HepG2 (cell line): ENCODE measurements around the gene CFAP300. TPM values are rescaled to one million over a fixed set of nuclear protein-coding genes. Genes with fewer than 3 reads are reported as not detected.
A peak's percentile ranks its signal among the peaks of the same experiment; 100 is the strongest.

Experiments
- FOXP1 ChIP-seq, 2 experiments: fragments of 450-650 bp in 1 of 2; IDR thresholded peaks; 2 replicates each; pipeline ENCODE4 v1.6.1; 2017 to 2018; ENCODE audit warnings: antibody characterized with exemption in 1 of 2
- GATA4 ChIP-seq: sonication (generic); IDR thresholded peaks from 2 replicates; pipeline ENCODE4 v1.6.1; 2016; ENCODE audit warnings: antibody characterized with exemption, low read depth, borderline replicate concordance
- GTF2F1 ChIP-seq: fragments of 150-350 bp; IDR thresholded peaks from 2 replicates; pipeline ENCODE4 v1.6.1; 2014; ENCODE audit warnings: low read length
- NFATC3 ChIP-seq: sonication (generic); formaldehyde crosslinking; IDR thresholded peaks from 2 replicates; pipeline ENCODE4 v1.5.1; 2020; ENCODE audit warnings: mild to moderate bottlenecking, missing genetic modification reagents
- PHF21A ChIP-seq: sonication (generic); formaldehyde crosslinking; IDR thresholded peaks from 2 replicates; pipeline ENCODE4 v1.5.0; 2020; ENCODE audit warnings: mild to moderate bottlenecking, missing genetic modification reagents
- SIX4 ChIP-seq: sonication (generic); formaldehyde crosslinking; IDR thresholded peaks from 2 replicates; pipeline ENCODE4 v1.4.0; 2020; ENCODE audit warnings: missing genetic modification reagents
- SRY ChIP-seq: sonication (generic); formaldehyde crosslinking; IDR thresholded peaks from 2 replicates; pipeline ENCODE4 v1.8.0; 2022; ENCODE audit warnings: mild to moderate bottlenecking, missing genetic modification reagents
- ZC3H13 ChIP-seq: sonication (generic); formaldehyde crosslinking; IDR thresholded peaks from 2 replicates; pipeline ENCODE4 v1.8.1; 2023; ENCODE audit warnings: mild to moderate bottlenecking, missing genetic modification reagents, moderate library complexity
- ZNF251 ChIP-seq: sonication (generic); formaldehyde crosslinking; IDR thresholded peaks from 2 replicates; pipeline ENCODE4 v1.9.0; 2021; ENCODE audit warnings: mild to moderate bottlenecking, missing genetic modification reagents
- ZNF569 ChIP-seq: sonication (generic); formaldehyde crosslinking; IDR thresholded peaks from 2 replicates; pipeline ENCODE4 v1.5.0; 2020; ENCODE audit warnings: mild to moderate bottlenecking, missing genetic modification reagents, moderate library complexity, borderline replicate concordance
- ZNF644 ChIP-seq: IDR thresholded peaks from 2 replicates; pipeline ENCODE4 v1.6.1; 2016; ENCODE audit warnings: low read depth
- ZNF776 ChIP-seq: sonication (generic); formaldehyde crosslinking; IDR thresholded peaks from 2 replicates; pipeline ENCODE4 v1.4.0; 2020; ENCODE audit warnings: mild to moderate bottlenecking, missing genetic modification reagents
- polyA plus RNA-seq, 8 experiments: library from polyadenylated mRNA; depleted of rRNA in 3 of 8; stranded (reverse) in 7 of 8; unstranded in 1 of 8; fragments of >200 nt; fragmentation: Illumina TruSeq in 4 of 8; extraction: Trizol in 4 of 8; gene quantifications; 2 replicates each; pipeline versions ENCODE4 v1.2.1 to v1.2.3, GENCODE V29; 2011 to 2016; ENCODE audit warnings: low read depth in 4 of 8, missing spikeins in 1 of 8, mixed read lengths in 1 of 8; ENCODE audit not compliant: insufficient read depth in 1 of 8
- total RNA-seq, 5 experiments: library from RNA; depleted of rRNA; stranded (reverse); fragments of >200 nt; fragmentation: Illumina TruSeq; extraction: Trizol; gene quantifications; 2 replicates each; pipeline ENCODE4 v1.2.3, GENCODE V29; 2016; ENCODE audit warnings: low read depth in 1 of 5
- TF ChIP-seq, protein P1 (sequence below): sonication (generic); formaldehyde crosslinking; IDR thresholded peaks from 2 replicates; pipeline ENCODE4 v1.5.1; 2020; ENCODE audit warnings: missing genetic modification reagents, mild to moderate bottlenecking, borderline replicate concordance
- TF ChIP-seq, protein P2 (sequence below): sonication (generic); formaldehyde crosslinking; IDR thresholded peaks from 2 replicates; pipeline ENCODE4 v1.4.0; 2020; ENCODE audit warnings: mild to moderate bottlenecking, missing genetic modification reagents
- TF ChIP-seq, protein P3 (sequence below): sonication (generic); formaldehyde crosslinking; IDR thresholded peaks from 2 replicates; pipeline ENCODE4 v1.5.0; 2020; ENCODE audit warnings: missing genetic modification reagents
- TF ChIP-seq, protein P4 (sequence below), 2 experiments: sonication (generic) in 1 of 2; formaldehyde crosslinking in 1 of 2; IDR thresholded peaks; 2 replicates each; pipeline versions ENCODE4 v1.4.0 to v1.6.1; 2018 to 2020; ENCODE audit warnings: missing genetic modification reagents in 2 of 2, borderline replicate concordance in 1 of 2, low read depth in 1 of 2, mild to moderate bottlenecking in 1 of 2, missing biosample characterization in 1 of 2
- TF ChIP-seq, protein P5 (sequence below): IDR thresholded peaks from 2 replicates; pipeline ENCODE4 v1.4.0; 2020; ENCODE audit warnings: mild to moderate bottlenecking, missing genetic modification reagents
- TF ChIP-seq, protein P6 (sequence below): sonication (generic); formaldehyde crosslinking; IDR thresholded peaks from 2 replicates; pipeline ENCODE4 v1.5.0; 2020; ENCODE audit warnings: mild to moderate bottlenecking, missing genetic modification reagents, moderate library complexity

Gene CFAP300
- total and polyA plus RNA-seq, 2 of the 13 experiments (the other 11 are each of a cell fraction or from before 2014, with no cell fraction given) = not detected

DNA sequence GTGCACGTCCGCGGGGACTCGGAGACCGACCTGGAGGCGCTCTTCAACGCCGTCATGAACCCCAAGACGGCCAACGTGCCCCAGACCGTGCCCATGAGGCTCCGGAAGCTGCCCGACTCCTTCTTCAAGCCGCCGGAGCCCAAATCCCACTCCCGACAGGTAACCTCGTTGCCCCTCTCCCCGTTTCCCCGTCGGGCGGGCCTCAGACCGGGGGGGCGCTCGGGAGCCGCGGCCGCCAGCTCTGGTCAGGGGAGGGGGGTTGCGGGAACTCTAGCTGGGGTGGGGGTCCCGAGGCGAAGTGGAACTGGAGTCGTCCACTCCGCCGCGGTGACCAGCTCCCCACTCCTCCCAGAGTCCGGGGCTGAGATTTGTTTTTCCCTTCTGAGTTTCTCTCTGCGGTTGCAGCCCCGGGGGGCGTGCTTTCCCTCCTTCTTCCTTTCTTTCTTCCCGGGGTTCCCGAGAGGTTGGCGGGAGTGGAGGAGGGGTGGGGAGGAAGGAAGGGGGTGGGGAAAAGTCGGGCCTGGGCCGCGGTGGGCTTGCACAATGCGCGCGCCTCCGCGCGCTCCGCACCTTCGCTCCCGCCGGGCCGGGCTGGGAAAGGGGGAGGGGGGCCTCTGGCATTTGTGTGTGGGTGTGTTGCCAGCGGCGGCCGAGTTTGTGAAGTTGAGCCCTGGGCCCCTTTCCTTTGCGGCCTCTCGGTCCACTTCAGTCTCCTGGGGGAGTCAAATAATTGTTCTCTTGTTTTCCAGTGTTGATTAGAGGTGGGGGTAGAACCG lies 64.0 kb downstream of the CFAP300 start (continued):
- TF ChIP-seq, protein P1, sequence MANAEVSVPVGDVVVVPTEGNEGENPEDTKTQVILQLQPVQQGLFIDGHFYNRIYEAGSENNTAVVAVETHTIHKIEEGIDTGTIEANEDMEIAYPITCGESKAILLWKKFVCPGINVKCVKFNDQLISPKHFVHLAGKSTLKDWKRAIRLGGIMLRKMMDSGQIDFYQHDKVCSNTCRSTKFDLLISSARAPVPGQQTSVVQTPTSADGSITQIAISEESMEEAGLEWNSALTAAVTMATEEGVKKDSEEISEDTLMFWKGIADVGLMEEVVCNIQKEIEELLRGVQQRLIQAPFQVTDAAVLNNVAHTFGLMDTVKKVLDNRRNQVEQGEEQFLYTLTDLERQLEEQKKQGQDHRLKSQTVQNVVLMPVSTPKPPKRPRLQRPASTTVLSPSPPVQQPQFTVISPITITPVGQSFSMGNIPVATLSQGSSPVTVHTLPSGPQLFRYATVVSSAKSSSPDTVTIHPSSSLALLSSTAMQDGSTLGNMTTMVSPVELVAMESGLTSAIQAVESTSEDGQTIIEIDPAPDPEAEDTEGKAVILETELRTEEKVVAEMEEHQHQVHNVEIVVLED = no peak
- no peak for TF ChIP-seq ZNF644 (CRISPR knock-in tag)
- no peak; the same call in 1 of the 2 replicates for TF ChIP-seq SRY (CRISPR knock-in tag)
- TF ChIP-seq ZC3H13 (CRISPR knock-in tag) = peak; percentile 60; the same call in 1 of the 2 replicates
- peak; percentile 68; the same call in 1 of the 2 replicates for TF ChIP-seq PHF21A (CRISPR knock-in tag)
- TF ChIP-seq, protein P2, sequence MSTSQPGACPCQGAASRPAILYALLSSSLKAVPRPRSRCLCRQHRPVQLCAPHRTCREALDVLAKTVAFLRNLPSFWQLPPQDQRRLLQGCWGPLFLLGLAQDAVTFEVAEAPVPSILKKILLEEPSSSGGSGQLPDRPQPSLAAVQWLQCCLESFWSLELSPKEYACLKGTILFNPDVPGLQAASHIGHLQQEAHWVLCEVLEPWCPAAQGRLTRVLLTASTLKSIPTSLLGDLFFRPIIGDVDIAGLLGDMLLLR (CRISPR knock-in tag) = no peak
- no peak for TF ChIP-seq ZNF569
- TF ChIP-seq GTF2F1 = no peak
- TF ChIP-seq FOXP1 (IDR thresholded peaks at IDR 0.05) = peak; percentile 75; the same call in 1 of the 2 replicates
- TF ChIP-seq FOXP1 (CRISPR knock-in tag; IDR thresholded peaks at IDR 0.05) = peak; percentile 81; the same call in 1 of the 2 replicates
- TF ChIP-seq, protein P3, sequence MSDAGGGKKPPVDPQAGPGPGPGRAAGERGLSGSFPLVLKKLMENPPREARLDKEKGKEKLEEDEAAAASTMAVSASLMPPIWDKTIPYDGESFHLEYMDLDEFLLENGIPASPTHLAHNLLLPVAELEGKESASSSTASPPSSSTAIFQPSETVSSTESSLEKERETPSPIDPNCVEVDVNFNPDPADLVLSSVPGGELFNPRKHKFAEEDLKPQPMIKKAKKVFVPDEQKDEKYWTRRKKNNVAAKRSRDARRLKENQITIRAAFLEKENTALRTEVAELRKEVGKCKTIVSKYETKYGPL (CRISPR knock-in tag) = no peak
- TF ChIP-seq, protein P4, sequence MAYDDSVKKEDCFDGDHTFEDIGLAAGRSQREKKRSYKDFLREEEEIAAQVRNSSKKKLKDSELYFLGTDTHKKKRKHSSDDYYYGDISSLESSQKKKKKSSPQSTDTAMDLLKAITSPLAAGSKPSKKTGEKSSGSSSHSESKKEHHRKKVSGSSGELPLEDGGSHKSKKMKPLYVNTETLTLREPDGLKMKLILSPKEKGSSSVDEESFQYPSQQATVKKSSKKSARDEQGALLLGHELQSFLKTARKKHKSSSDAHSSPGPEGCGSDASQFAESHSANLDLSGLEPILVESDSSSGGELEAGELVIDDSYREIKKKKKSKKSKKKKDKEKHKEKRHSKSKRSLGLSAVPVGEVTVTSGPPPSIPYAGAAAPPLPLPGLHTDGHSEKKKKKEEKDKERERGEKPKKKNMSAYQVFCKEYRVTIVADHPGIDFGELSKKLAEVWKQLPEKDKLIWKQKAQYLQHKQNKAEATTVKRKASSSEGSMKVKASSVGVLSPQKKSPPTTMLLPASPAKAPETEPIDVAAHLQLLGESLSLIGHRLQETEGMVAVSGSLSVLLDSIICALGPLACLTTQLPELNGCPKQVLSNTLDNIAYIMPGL (CRISPR knock-in tag; IDR thresholded peaks at IDR 0.05; ENCODE audit: borderline replicate concordance in 1 of 2, low read depth in 1 of 2) = peak; percentile 55 to 76
- TF ChIP-seq, protein P5, sequence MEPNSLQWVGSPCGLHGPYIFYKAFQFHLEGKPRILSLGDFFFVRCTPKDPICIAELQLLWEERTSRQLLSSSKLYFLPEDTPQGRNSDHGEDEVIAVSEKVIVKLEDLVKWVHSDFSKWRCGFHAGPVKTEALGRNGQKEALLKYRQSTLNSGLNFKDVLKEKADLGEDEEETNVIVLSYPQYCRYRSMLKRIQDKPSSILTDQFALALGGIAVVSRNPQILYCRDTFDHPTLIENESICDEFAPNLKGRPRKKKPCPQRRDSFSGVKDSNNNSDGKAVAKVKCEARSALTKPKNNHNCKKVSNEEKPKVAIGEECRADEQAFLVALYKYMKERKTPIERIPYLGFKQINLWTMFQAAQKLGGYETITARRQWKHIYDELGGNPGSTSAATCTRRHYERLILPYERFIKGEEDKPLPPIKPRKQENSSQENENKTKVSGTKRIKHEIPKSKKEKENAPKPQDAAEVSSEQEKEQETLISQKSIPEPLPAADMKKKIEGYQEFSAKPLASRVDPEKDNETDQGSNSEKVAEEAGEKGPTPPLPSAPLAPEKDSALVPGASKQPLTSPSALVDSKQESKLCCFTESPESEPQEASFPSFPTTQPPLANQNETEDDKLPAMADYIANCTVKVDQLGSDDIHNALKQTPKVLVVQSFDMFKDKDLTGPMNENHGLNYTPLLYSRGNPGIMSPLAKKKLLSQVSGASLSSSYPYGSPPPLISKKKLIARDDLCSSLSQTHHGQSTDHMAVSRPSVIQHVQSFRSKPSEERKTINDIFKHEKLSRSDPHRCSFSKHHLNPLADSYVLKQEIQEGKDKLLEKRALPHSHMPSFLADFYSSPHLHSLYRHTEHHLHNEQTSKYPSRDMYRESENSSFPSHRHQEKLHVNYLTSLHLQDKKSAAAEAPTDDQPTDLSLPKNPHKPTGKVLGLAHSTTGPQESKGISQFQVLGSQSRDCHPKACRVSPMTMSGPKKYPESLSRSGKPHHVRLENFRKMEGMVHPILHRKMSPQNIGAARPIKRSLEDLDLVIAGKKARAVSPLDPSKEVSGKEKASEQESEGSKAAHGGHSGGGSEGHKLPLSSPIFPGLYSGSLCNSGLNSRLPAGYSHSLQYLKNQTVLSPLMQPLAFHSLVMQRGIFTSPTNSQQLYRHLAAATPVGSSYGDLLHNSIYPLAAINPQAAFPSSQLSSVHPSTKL = peak; percentile 37
- no peak; the same call in 1 of the 2 replicates for TF ChIP-seq GATA4
- peak; percentile 50 for TF ChIP-seq SIX4 (CRISPR knock-in tag)
- TF ChIP-seq NFATC3 = no peak
- TF ChIP-seq, protein P6, sequence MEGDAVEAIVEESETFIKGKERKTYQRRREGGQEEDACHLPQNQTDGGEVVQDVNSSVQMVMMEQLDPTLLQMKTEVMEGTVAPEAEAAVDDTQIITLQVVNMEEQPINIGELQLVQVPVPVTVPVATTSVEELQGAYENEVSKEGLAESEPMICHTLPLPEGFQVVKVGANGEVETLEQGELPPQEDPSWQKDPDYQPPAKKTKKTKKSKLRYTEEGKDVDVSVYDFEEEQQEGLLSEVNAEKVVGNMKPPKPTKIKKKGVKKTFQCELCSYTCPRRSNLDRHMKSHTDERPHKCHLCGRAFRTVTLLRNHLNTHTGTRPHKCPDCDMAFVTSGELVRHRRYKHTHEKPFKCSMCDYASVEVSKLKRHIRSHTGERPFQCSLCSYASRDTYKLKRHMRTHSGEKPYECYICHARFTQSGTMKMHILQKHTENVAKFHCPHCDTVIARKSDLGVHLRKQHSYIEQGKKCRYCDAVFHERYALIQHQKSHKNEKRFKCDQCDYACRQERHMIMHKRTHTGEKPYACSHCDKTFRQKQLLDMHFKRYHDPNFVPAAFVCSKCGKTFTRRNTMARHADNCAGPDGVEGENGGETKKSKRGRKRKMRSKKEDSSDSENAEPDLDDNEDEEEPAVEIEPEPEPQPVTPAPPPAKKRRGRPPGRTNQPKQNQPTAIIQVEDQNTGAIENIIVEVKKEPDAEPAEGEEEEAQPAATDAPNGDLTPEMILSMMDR (CRISPR knock-in tag) = peak; percentile 60
- TF ChIP-seq ZNF776 (CRISPR knock-in tag) = no peak
- no peak for TF ChIP-seq ZNF251 (CRISPR knock-in tag)
